ENCODE measurements around the gene YPEL2. TPM values are rescaled to one million over a fixed set of nuclear protein-coding genes. Genes with fewer than 3 reads are reported as not detected.

The YPEL2 gene
- polyA plus RNA-seq, 3 donors = 21.5 to 63.1 (median 25.1) TPM

DNA sequence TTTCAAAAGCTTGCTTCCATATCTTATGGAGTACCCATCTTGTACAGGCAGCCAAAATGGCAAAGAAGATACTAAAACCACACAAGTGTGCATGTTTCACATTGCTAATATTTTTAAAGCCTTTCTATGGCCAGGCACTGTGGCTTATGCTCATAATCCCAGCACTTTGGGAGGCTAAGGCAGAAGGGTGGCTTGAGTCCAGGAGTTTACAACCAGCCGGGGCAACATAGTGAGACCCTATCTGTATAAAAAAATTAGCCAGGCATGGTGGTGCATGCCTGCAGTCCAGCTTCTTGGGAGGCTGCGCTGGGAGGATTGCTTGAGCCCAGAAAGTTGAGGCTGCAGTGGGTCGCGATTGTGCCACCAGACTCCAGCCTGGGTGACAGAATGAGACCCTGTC is 71.3 kb downstream of the YPEL2 start:
- H3K9ac ChIP-seq (ENCODE audit: insufficient read depth, low read length, poor library complexity, severe bottlenecking) = no peak overlapping the region
- H3K4me2 ChIP-seq (replicated peaks; ENCODE audit: extremely low read depth, low read length, poor library complexity, severe bottlenecking) = no peak overlapping the region
- no peak overlapping the region for H2AFZ ChIP-seq (ENCODE audit: insufficient read depth, low read depth, low read length, poor library complexity, severe bottlenecking)
- no peaks in the 10 kb centered on the region for H3K27me3 ChIP-seq (ENCODE audit: control insufficient read depth in 2 of 2, insufficient read depth in 2 of 2, low read length in 2 of 2)
- H4K20me1 ChIP-seq (ENCODE audit: insufficient read depth, low read length) = peaks cover 30% of the 10 kb centered on the region
- whole genome bisulfite sequencing (ENCODE audit: insufficient coverage) = 100% methylated on average over 3 of the region's 4 CpGs
- no peaks in the 10 kb centered on the region for H3K9me3 ChIP-seq (replicated peaks in 1 of 2; ENCODE audit: control insufficient read depth in 1 of 2, insufficient read depth in 1 of 2, low read length in 2 of 2)
- no peaks in the 10 kb centered on the region for H3K27me3 Mint-ChIP-seq (ENCODE audit: low read depth in 3 of 3)
- no peak overlapping the region for H3K27ac Mint-ChIP-seq
- H3K36me3 ChIP-seq (replicated peaks in 1 of 2; ENCODE audit: control insufficient read depth in 1 of 2, insufficient read depth in 2 of 2, low read length in 2 of 2) = peaks cover 42 to 77% of the 10 kb centered on the region in 2 donors
- TF ChIP-seq, protein P1, sequence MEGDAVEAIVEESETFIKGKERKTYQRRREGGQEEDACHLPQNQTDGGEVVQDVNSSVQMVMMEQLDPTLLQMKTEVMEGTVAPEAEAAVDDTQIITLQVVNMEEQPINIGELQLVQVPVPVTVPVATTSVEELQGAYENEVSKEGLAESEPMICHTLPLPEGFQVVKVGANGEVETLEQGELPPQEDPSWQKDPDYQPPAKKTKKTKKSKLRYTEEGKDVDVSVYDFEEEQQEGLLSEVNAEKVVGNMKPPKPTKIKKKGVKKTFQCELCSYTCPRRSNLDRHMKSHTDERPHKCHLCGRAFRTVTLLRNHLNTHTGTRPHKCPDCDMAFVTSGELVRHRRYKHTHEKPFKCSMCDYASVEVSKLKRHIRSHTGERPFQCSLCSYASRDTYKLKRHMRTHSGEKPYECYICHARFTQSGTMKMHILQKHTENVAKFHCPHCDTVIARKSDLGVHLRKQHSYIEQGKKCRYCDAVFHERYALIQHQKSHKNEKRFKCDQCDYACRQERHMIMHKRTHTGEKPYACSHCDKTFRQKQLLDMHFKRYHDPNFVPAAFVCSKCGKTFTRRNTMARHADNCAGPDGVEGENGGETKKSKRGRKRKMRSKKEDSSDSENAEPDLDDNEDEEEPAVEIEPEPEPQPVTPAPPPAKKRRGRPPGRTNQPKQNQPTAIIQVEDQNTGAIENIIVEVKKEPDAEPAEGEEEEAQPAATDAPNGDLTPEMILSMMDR (IDR thresholded peaks at IDR 0.05) = no peak
- H3K4me1 Mint-ChIP-seq = peaks cover 8% of the 10 kb centered on the region
- H3K9me3 Mint-ChIP-seq = no peaks in the 10 kb centered on the region
- H3K4me3 ChIP-seq (replicated peaks in 1 of 3; ENCODE audit: low read depth in 2 of 3, low read length in 3 of 3) = no peak overlapping the region
- peaks cover 69 to 82% of the 10 kb centered on the region in 2 donors for H3K36me3 Mint-ChIP-seq
- no peaks in the 10 kb centered on the region for H3K4me1 ChIP-seq (ENCODE audit: control insufficient read depth in 1 of 2, insufficient read depth in 2 of 2, low read length in 2 of 2)
- intact Hi-C loops (cut with micrococcal nuclease) = no loop called here
- no peaks in the 10 kb centered on the region for H3K79me2 ChIP-seq (ENCODE audit: insufficient read depth, low read length)
- no peak for DNase-seq
- no peak overlapping the region for H3K4me3 Mint-ChIP-seq
- peak overlapping the region in 1 of 2 donors; percentile 23 for H3K27ac ChIP-seq (ENCODE audit: low read depth in 1 of 2, low read length in 2 of 2)

DNA sequence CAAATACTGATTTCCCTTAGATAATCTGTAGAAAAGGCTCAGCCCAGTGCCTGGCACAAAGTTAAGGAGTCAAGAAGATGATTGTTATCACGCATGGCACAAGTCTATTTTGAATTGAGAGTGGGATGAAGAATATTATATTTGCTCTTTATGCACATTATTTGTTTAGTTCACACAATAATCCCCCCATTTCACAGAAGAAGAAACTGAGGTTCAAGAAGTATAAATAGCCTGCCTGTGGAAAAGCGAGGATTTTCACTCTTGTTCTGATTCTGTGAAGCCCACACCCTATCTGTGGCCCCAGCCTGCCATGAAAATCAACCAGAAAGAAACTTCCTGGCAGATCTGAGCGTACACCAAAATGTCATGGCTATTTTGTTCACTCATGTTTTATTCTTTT is 73.0 kb downstream of the YPEL2 start:
- H3K4me1 Mint-ChIP-seq = peaks cover 8% of the 10 kb centered on the region
- TF ChIP-seq, protein P1 (IDR thresholded peaks at IDR 0.05) = no peak
- H3K9me3 Mint-ChIP-seq = peaks cover under 1 to 6% (median 2%) of the 10 kb centered on the region in 7 donors
- H3K79me2 ChIP-seq (ENCODE audit: insufficient read depth, low read length) = no peaks in the 10 kb centered on the region
- peaks cover under 1 to 2% of the 10 kb centered on the region in 2 donors for H3K9me3 ChIP-seq (replicated peaks in 1 of 2; ENCODE audit: control insufficient read depth in 1 of 2, insufficient read depth in 1 of 2, low read length in 2 of 2)
- no peak overlapping the region for H3K9ac ChIP-seq (ENCODE audit: insufficient read depth, low read length, poor library complexity, severe bottlenecking)
- no peak overlapping the region for H3K4me3 ChIP-seq (replicated peaks in 1 of 3; ENCODE audit: low read depth in 2 of 3, low read length in 3 of 3)
- H3K27me3 Mint-ChIP-seq (ENCODE audit: low read depth in 3 of 3) = no peaks in the 10 kb centered on the region
- H3K27ac ChIP-seq (ENCODE audit: low read depth in 1 of 2, low read length in 2 of 2) = no peak overlapping the region
- no CpG with 5 or more reads among the region's 3 CpGs for WGBS (ENCODE audit: insufficient coverage)
- no peaks in the 10 kb centered on the region for H3K4me1 ChIP-seq (ENCODE audit: control insufficient read depth in 1 of 2, insufficient read depth in 2 of 2, low read length in 2 of 2)
- no peak overlapping the region for H3K27ac Mint-ChIP-seq
- intact Hi-C loops (cut with micrococcal nuclease) = no loop called here
- H3K27me3 ChIP-seq (ENCODE audit: control insufficient read depth in 2 of 2, insufficient read depth in 2 of 2, low read length in 2 of 2) = no peaks in the 10 kb centered on the region
- peaks cover 56 to 68% of the 10 kb centered on the region in 2 donors for H3K36me3 Mint-ChIP-seq
- H4K20me1 ChIP-seq (ENCODE audit: insufficient read depth, low read length) = peaks cover 20% of the 10 kb centered on the region
- no peak overlapping the region for H2AFZ ChIP-seq (ENCODE audit: insufficient read depth, low read depth, low read length, poor library complexity, severe bottlenecking)
- peaks cover 25 to 62% of the 10 kb centered on the region in 2 donors for H3K36me3 ChIP-seq (replicated peaks in 1 of 2; ENCODE audit: control insufficient read depth in 1 of 2, insufficient read depth in 2 of 2, low read length in 2 of 2)
- no peak overlapping the region for H3K4me3 Mint-ChIP-seq
- DNase-seq = no peak
- no peak overlapping the region for H3K4me2 ChIP-seq (replicated peaks; ENCODE audit: extremely low read depth, low read length, poor library complexity, severe bottlenecking)

Measured in CD14-positive monocyte (primary cell).